ENCODE data around the gene SLC16A7. TPM values are rescaled to one million over a fixed set of nuclear protein-coding genes. Genes with fewer than 3 reads are reported as not detected.

The SLC16A7 gene
- total and polyA plus RNA-seq, 9 of the 15 experiments (the other 6 are each of a cell fraction or from before 2014, with no cell fraction given) = 0.18 TPM; not detected in 8

DNA sequence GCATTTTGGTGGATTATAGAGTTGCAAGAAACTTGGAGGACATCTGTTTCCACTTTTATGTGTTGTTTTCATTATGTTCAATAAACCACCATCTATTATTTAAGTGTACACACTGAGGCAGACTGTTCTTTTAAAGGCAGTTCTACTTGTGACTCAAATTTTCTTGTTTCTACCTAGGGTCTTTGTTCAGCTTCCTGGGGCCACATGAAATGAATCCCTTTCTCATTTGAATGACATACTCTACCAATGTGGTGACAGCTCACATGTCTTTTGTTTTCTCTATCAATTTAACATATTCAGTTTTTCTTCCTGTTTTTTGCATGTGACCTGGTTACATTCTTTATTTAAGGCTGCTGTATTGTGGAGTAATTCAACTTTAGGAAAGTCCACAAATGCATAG, 7.9 kb downstream of the SLC16A7 start:
- ChIA-PET POLR2A (no interaction called here), CTCF (ENCODE audit: low intra/inter-chr PET ratio) (no interaction called here)
- in situ Hi-C loops (cut with MboI) (no loop called here), intact Hi-C loops (cut with micrococcal nuclease) (no loop called here)
- DNase-seq (ENCODE audit: extremely low read depth in 1 of 4, low spot score in 3 of 4) (no peak), FAIRE-seq (no peak), ATAC-seq (no peak)
- no peak overlapping the region for H3K9ac ChIP-seq (ENCODE audit: insufficient read depth in 1 of 2, low read depth in 2 of 2, low read length in 2 of 2)
- TF ChIP-seq RBBP5 (IDR thresholded peaks at IDR 0.05; ENCODE audit: borderline replicate concordance, insufficient read depth, low read length, poor library complexity, severe bottlenecking) (no peak), ZNF668 (CRISPR knock-in tag; IDR thresholded peaks at IDR 0.05) (no peak), ZNF175 (CRISPR knock-in tag; IDR thresholded peaks at IDR 0.05; ENCODE audit: low read depth) (no peak), ZNF77 (CRISPR knock-in tag; IDR thresholded peaks at IDR 0.05) (no peak), POU5F1 (IDR thresholded peaks at IDR 0.05; ENCODE audit: borderline replicate concordance, low read depth, low read length, partially characterized antibody) (no peak), RUNX1 (IDR thresholded peaks at IDR 0.05; ENCODE audit: low read depth) (no peak), DIDO1 (tag; IDR thresholded peaks at IDR 0.05; ENCODE audit: low read depth) (no peak), FUS (optimal IDR thresholded peaks at IDR 0.05; ENCODE audit: low read depth, low read length) (no peak)
- TF ChIP-seq, protein P1, sequence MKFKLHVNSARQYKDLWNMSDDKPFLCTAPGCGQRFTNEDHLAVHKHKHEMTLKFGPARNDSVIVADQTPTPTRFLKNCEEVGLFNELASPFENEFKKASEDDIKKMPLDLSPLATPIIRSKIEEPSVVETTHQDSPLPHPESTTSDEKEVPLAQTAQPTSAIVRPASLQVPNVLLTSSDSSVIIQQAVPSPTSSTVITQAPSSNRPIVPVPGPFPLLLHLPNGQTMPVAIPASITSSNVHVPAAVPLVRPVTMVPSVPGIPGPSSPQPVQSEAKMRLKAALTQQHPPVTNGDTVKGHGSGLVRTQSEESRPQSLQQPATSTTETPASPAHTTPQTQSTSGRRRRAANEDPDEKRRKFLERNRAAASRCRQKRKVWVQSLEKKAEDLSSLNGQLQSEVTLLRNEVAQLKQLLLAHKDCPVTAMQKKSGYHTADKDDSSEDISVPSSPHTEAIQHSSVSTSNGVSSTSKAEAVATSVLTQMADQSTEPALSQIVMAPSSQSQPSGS (CRISPR knock-in tag; IDR thresholded peaks at IDR 0.05) = no peak
- TF ChIP-seq, protein P2, sequence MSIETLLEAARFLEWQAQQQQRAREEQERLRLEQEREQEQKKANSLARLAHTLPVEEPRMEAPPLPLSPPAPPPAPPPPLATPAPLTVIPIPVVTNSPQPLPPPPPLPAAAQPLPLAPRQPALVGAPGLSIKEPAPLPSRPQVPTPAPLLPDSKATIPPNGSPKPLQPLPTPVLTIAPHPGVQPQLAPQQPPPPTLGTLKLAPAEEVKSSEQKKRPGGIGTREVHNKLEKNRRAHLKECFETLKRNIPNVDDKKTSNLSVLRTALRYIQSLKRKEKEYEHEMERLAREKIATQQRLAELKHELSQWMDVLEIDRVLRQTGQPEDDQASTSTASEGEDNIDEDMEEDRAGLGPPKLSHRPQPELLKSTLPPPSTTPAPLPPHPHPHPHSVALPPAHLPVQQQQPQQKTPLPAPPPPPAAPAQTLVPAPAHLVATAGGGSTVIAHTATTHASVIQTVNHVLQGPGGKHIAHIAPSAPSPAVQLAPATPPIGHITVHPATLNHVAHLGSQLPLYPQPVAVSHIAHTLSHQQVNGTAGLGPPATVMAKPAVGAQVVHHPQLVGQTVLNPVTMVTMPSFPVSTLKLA (conservative IDR thresholded peaks at IDR 0.05) = no peak
- H3K27ac ChIP-seq (ENCODE audit: extremely low read depth, low read depth, low read length) = no peak overlapping the region
- H3K4me3 ChIP-seq = no peak overlapping the region
- no peak overlapping the region for H3K4me2 ChIP-seq (ENCODE audit: insufficient read depth, low read length)
- H3K9me1 ChIP-seq (ENCODE audit: control insufficient read depth, insufficient read depth, low read length) = no peaks in the 10 kb centered on the region
- H3K79me2 ChIP-seq (ENCODE audit: control insufficient read depth, insufficient read depth, low read length) = no peaks in the 10 kb centered on the region
- H4K20me1 ChIP-seq (replicated peaks; ENCODE audit: control insufficient read depth, insufficient read depth, low read length) = no peaks in the 10 kb centered on the region
- H2AFZ ChIP-seq (ENCODE audit: low read depth, low read length) = no peak overlapping the region
- peaks cover 4% of the 10 kb centered on the region; the same call in 1 of the 2 replicates for H3K9me3 ChIP-seq (replicated peaks; ENCODE audit: control insufficient read depth, insufficient read depth, low read depth, low read length)
- H3K36me3 ChIP-seq (ENCODE audit: control insufficient read depth, insufficient read depth, low read length) = no peaks in the 10 kb centered on the region
- H3K27me3 ChIP-seq (ENCODE audit: control insufficient read depth in 2 of 2, insufficient read depth in 2 of 2, low read length in 2 of 2) = no peaks in the 10 kb centered on the region
- BruUV-seq (replicated peaks) = no TSS peak
- H3K4me1 ChIP-seq (replicated peaks in 1 of 2; ENCODE audit: control insufficient read depth in 2 of 2, insufficient read depth in 2 of 2, low read length in 2 of 2) = no peaks in the 10 kb centered on the region
